ENCODE data around the gene GSTM2. TPM values are rescaled to one million over a fixed set of nuclear protein-coding genes. Genes with fewer than 3 reads are reported as not detected.

GSTM2 gene
- total RNA-seq (2021; ENCODE audit: unreplicated experiment) = 5.9 TPM
- 3.8 and 5.3 TPM in 2 replicates for polyA plus RNA-seq (2012)
- percentile 30 among the genes with signal in this experiment for Bru-seq, nascent RNA
- BruChase-seq, experiment 1, labeled RNA remaining after a 6-hour chase = percentile 37 among the genes with signal in this experiment
- BruChase-seq, experiment 2, labeled RNA remaining after a 2-hour chase = percentile 35 among the genes with signal in this experiment
- long read RNA-seq, partial matches to known transcripts = 0 of 1 reads
- long read RNA-seq, other reads (novel, unspliced or antisense) = 0 of 1 reads

GRCh38 chr1:109667452-109668122 lies at the start of gene GSTM2:
TSS of gene GSTM2 (plus strand) at chr1:109668057. CDS start at chr1:109668116, 59 bp downstream.
- POLR2A ChIA-PET = no interaction called here
- H3K9me3 ChIP-seq (ENCODE audit: control insufficient read depth in 1 of 2, insufficient read depth in 1 of 2, low read depth in 1 of 2, low read length in 2 of 2) = no peaks in the 10 kb centered on the region
- CTCF ChIA-PET = no interaction called here
- DNase-seq (ENCODE audit: low read depth, low spot score) (no peak), ATAC-seq (peak; percentile 74)
- H3K79me2 ChIP-seq (ENCODE audit: insufficient read depth, low read length) = no peaks in the 10 kb centered on the region
- H2AFZ ChIP-seq (ENCODE audit: low read depth, low read length, poor library complexity, severe bottlenecking) = no peak within 1 kb of the TSS
- H3K27me3 ChIP-seq (ENCODE audit: insufficient read depth, low read length) = no peaks in the 10 kb centered on the region
- TF ChIP-seq ZFX (IDR thresholded peaks at IDR 0.05) (no peak), EGR1 (IDR thresholded peaks at IDR 0.05; ENCODE audit: low read depth) (no peak), FOSL1 (IDR thresholded peaks at IDR 0.05; ENCODE audit: low read depth) (no peak), RAD21 (IDR thresholded peaks at IDR 0.05; ENCODE audit: low read depth) (no peak), EZH2 (IDR thresholded peaks at IDR 0.05) (no peak), CTCF (IDR thresholded peaks at IDR 0.05 in 2 of 3, conservative IDR thresholded peaks at IDR 0.05 in 1 of 3; ENCODE audit: borderline replicate concordance in 1 of 3, insufficient read depth in 1 of 3, low read depth in 2 of 3, low read length in 2 of 3) (no peak), CEBPB (IDR thresholded peaks at IDR 0.05; ENCODE audit: low read depth) (no peak)
- no peak within 1 kb of the TSS for H3K4me3 ChIP-seq (replicated peaks in 1 of 2; ENCODE audit: low read depth in 1 of 2, low read length in 2 of 2)
- intact Hi-C loops (cut with micrococcal nuclease) = no loop called here
- RAD21 ChIA-PET (ENCODE audit: low non-redundant PET in 1 of 2, low total read pairs in 2 of 2, uncharacterized antibody in 2 of 2, unreplicated experiment in 2 of 2) = no interaction called here
- no TSS peak for BruUV-seq (replicated peaks)
- H3K9me2 ChIP-seq (ENCODE audit: insufficient read depth) = no peaks in the 10 kb centered on the region
- H3K4me1 ChIP-seq (ENCODE audit: control insufficient read depth in 1 of 2, insufficient read depth in 2 of 2, low read length in 2 of 2) = peaks cover 0 to 4% of the 10 kb centered on the region in 2 experiments; a peak in 1 of 4 replicates
- no peak within 1 kb of the TSS for H3K4me2 ChIP-seq (ENCODE audit: low read length)
- H4K20me1 ChIP-seq (ENCODE audit: insufficient read depth) = no peaks in the 10 kb centered on the region
- H3K27ac ChIP-seq (ENCODE audit: low read depth, low read length) = no peak within 1 kb of the TSS
- no peaks in the 10 kb centered on the region for H3K36me3 ChIP-seq (ENCODE audit: control insufficient read depth in 1 of 2, insufficient read depth in 2 of 2, low read length in 2 of 2)
- H3K9ac ChIP-seq (ENCODE audit: low read length) = no peak within 1 kb of the TSS
